Endodermal cell (in vitro differentiated cells): ENCODE measurements around the gene AKAP5. TPM values are rescaled to one million over a fixed set of nuclear protein-coding genes. Genes with fewer than 3 reads are reported as not detected.

Experiments
- DNase-seq: peaks from one replicate; pipeline ENCODE4 v3.0.0-alpha.2; 2017
- H3K27ac ChIP-seq: 2 replicates; pipeline ENCODE4 v1.5.1; 2013; ENCODE audit warnings: mild to moderate bottlenecking, low read depth, low read length, moderate library complexity
- H3K27me3 ChIP-seq: 2 replicates; pipeline ENCODE4 v1.6.1; 2013; ENCODE audit warnings: mild to moderate bottlenecking, low read length, moderate library complexity; ENCODE audit not compliant: insufficient read depth, control insufficient read depth, poor library complexity, severe bottlenecking
- H3K36me3 ChIP-seq: 2 replicates; pipeline ENCODE4 v1.7.0; 2013; ENCODE audit warnings: mild to moderate bottlenecking, low read length, moderate library complexity; ENCODE audit not compliant: control insufficient read depth, insufficient read depth
- H3K4me1 ChIP-seq: one replicate; pipeline ENCODE4 v1.7.0; 2013; ENCODE audit warnings: low read length; ENCODE audit not compliant: control insufficient read depth, insufficient read depth
- H3K4me3 ChIP-seq: 2 replicates; pipeline ENCODE4 v1.5.1; 2013; ENCODE audit warnings: mild to moderate bottlenecking, low read length, moderate library complexity
- H3K9ac ChIP-seq: 2 replicates; pipeline ENCODE4 v1.6.1; 2013; ENCODE audit warnings: mild to moderate bottlenecking, low read length, moderate library complexity; ENCODE audit not compliant: poor library complexity, severe bottlenecking; ENCODE audit errors: extremely low read depth
- H3K9me3 ChIP-seq: 2 replicates; pipeline ENCODE4 v1.6.1; 2013; ENCODE audit warnings: mild to moderate bottlenecking, low read length, moderate library complexity; ENCODE audit not compliant: control insufficient read depth
- H3K27ac Mint-ChIP-seq: 2 replicates; pipeline ENCODE4 v1.8.0; 2020; ENCODE audit warnings: mixed read lengths
- H3K27me3 Mint-ChIP-seq: 2 replicates; pipeline ENCODE4 v1.8.0; 2021; ENCODE audit warnings: mild to moderate bottlenecking, mixed read lengths; ENCODE audit not compliant: insufficient read depth
- H3K36me3 Mint-ChIP-seq: 2 replicates; pipeline ENCODE4 v1.8.0; 2020; ENCODE audit warnings: low read depth, mixed read lengths
- H3K4me1 Mint-ChIP-seq: 2 replicates; pipeline ENCODE4 v1.8.0; 2020; ENCODE audit warnings: mixed read lengths
- H3K4me3 Mint-ChIP-seq: 2 replicates; pipeline ENCODE4 v1.8.0; 2020; ENCODE audit warnings: mild to moderate bottlenecking, moderate library complexity, mixed read lengths
- H3K9me3 Mint-ChIP-seq: 2 replicates; pipeline ENCODE4 v1.8.0; 2020; ENCODE audit warnings: mild to moderate bottlenecking, mixed read lengths
- WGBS, 2 experiments: methylation state at CpG; one replicate each; pipeline versions ENCODE4 v1.1.5 to v1.1.7; 2013; ENCODE audit warnings: missing lambda C conversion rate in 2 of 2, mixed read lengths in 1 of 2; ENCODE audit not compliant: insufficient coverage in 1 of 2, insufficient read length in 1 of 2; 5-methylcytosine and 5-hydroxymethylcytosine counted together
- total RNA-seq, 2 donors: library from RNA; stranded (reverse); fragmentation: NEBNext Ultra II Directional in 1 of 2; extraction: Animal tissue kit (Norgen Biotek cat#: 25700) in 1 of 2; gene quantifications; 2 replicates in 1 of 2; 3 replicates in 1 of 2; pipeline ENCODE4 v1.2.1, GENCODE V29; 2021
- TF ChIP-seq, protein P1 (sequence below): fragments of 200-600 bp; sonication (generic); conservative IDR thresholded peaks from 2 replicates; pipeline ENCODE4 v1.5.0; 2021; ENCODE audit warnings: antibody characterized with exemption, mild to moderate bottlenecking

The AKAP5 gene
- total RNA-seq, 2 donors from 2014 or later: 1.3 to 2.0 TPM

DNA sequence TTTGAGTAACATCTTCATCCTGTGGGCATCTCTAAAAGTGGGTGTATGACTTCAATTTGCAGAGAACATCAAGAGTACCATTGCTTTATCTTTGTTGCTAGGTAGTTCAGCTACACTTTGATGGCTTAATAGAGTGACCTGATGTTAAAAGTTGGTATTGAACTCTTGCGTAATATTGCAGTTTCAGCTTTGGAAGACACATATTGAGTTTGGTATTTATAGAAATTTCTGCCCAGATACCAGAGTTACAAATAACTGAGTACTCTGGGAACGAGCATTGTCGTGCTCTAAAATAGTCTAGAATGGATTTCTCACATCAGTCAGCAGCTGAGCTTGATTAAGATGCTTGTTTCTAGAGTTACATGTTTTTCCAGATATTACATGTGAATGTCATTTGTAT lies 24.8 kb upstream of the AKAP5 start:
- Histone ChIP-seq H3K4me1 (no peaks in the 10 kb centered on the region), H3K27ac (no peak overlapping the region), H3K9me3 (no peaks in the 10 kb centered on the region), H3K27me3 (no peaks in the 10 kb centered on the region), H3K36me3 (peaks cover 62% of the 10 kb centered on the region), H3K4me3 (no peak overlapping the region), H3K9ac (no peak overlapping the region)
- no peak for DNase-seq
- Mint-ChIP-seq H3K27ac (no peak overlapping the region), H3K4me1 (peaks cover 1% of the 10 kb centered on the region), H3K9me3 (no peaks in the 10 kb centered on the region), H3K27me3 (no peaks in the 10 kb centered on the region), H3K36me3 (peaks cover 48% of the 10 kb centered on the region), H3K4me3 (no peak overlapping the region)
- 100% methylated on average over 3 of the region's 3 CpGs for WGBS, 2 experiments
- TF ChIP-seq, protein P1, sequence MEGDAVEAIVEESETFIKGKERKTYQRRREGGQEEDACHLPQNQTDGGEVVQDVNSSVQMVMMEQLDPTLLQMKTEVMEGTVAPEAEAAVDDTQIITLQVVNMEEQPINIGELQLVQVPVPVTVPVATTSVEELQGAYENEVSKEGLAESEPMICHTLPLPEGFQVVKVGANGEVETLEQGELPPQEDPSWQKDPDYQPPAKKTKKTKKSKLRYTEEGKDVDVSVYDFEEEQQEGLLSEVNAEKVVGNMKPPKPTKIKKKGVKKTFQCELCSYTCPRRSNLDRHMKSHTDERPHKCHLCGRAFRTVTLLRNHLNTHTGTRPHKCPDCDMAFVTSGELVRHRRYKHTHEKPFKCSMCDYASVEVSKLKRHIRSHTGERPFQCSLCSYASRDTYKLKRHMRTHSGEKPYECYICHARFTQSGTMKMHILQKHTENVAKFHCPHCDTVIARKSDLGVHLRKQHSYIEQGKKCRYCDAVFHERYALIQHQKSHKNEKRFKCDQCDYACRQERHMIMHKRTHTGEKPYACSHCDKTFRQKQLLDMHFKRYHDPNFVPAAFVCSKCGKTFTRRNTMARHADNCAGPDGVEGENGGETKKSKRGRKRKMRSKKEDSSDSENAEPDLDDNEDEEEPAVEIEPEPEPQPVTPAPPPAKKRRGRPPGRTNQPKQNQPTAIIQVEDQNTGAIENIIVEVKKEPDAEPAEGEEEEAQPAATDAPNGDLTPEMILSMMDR: no peak

DNA sequence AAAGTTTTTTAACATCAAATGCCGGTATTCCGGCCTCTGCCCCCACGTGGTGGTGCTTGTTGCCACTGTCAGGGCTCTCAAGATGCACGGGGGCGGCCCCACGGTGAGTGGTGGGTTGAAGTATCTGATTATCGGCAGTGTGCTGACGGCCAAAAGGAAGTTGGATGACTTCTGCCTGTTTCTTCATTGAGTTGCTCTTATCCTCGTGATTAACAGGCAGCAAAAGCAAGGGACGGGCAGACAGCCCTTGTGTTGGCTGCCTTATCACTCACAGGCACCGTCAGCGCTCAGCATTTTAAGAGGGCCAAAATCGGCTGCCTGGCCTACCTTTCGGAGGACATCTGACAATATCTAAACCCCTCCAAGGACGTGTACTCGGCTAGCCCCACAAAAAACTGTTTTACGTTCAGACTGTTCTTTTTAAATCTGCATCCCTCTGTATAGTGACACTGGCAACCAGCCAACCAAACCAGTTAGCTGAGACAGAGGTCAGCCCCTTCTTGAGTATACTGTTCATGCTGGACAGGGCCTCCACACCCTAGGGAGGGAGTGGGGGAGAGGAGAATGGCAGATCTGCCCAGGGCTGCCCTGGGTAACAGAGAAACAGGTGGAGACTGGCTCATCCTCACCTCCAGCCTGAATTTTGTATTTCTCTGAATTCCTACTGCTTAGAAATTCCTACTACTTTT lies 22.9 kb upstream of the AKAP5 start:
- Histone ChIP-seq H3K4me3 (no peak overlapping the region), H3K9ac (no peak overlapping the region), H3K27ac (no peak overlapping the region), H3K9me3 (no peaks in the 10 kb centered on the region), H3K36me3 (peaks cover 48% of the 10 kb centered on the region), H3K4me1 (no peaks in the 10 kb centered on the region), H3K27me3 (no peaks in the 10 kb centered on the region)
- no peaks in the 10 kb centered on the region for H3K27me3 Mint-ChIP-seq
- DNase-seq: no peak
- H3K36me3 Mint-ChIP-seq: peaks cover 43% of the 10 kb centered on the region
- no peaks in the 10 kb centered on the region for H3K9me3 Mint-ChIP-seq
- no peak overlapping the region for H3K27ac Mint-ChIP-seq
- H3K4me3 Mint-ChIP-seq: no peak overlapping the region
- WGBS, 2 experiments: 93 to 95% methylated on average over 14 to 17 of the region's 17 CpGs
- H3K4me1 Mint-ChIP-seq: peaks cover 3% of the 10 kb centered on the region
- TF ChIP-seq, protein P1: no peak

DNA sequence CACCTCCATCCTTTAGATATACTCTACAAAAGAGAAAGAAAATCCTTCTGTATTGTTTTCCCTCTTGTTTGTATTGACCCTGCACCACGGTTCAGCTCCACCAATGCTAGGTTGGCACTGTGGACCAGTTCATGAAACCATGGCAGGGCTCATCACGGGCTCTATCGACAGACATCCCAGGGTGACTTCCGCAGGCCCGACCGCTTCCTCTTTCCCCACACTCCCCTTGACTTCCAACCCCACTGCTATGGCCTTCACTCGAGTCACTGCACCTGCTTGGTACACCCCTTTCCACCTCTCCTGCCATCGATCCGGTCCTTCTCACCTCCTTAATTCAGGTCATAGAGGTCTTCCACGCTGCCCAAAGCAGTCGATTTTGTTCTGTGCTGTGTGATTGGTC lies 21.2 kb upstream of the AKAP5 start:
- Mint-ChIP-seq H3K27ac (no peak overlapping the region), H3K36me3 (peaks cover 43% of the 10 kb centered on the region), H3K4me3 (no peak overlapping the region), H3K4me1 (peaks cover 3% of the 10 kb centered on the region), H3K9me3 (no peaks in the 10 kb centered on the region), H3K27me3 (no peaks in the 10 kb centered on the region)
- Histone ChIP-seq H3K9ac (no peak overlapping the region), H3K9me3 (no peaks in the 10 kb centered on the region), H3K27ac (no peak overlapping the region), H3K4me3 (no peak overlapping the region), H3K36me3 (peaks cover 49% of the 10 kb centered on the region), H3K4me1 (no peaks in the 10 kb centered on the region), H3K27me3 (no peaks in the 10 kb centered on the region)
- DNase-seq: no peak
- TF ChIP-seq, protein P1: no peak
- WGBS, 2 experiments: 93 to 95% methylated on average over 9 to 11 of the region's 11 CpGs
